Stimulated activated CD4-positive, alpha-beta T cell treated with anti-CD3 and anti-CD28 coated beads, TNF-alpha, amount 100 ng/mL, for 48 hours (primary cell): ENCODE data around the gene SP9.
"Not testable (repeated sequence)": the region's sequence is repeated elsewhere in the genome, so short reads cannot be mapped to it uniquely, and the experiment has no call there.

Source experiments
- DNase-seq, 3 donors: peaks; one replicate each; pipeline ENCODE4 v3.0.0-alpha.2; 2020; ENCODE audit warnings: low read depth in 3 of 3

SP9 gene

DNA sequence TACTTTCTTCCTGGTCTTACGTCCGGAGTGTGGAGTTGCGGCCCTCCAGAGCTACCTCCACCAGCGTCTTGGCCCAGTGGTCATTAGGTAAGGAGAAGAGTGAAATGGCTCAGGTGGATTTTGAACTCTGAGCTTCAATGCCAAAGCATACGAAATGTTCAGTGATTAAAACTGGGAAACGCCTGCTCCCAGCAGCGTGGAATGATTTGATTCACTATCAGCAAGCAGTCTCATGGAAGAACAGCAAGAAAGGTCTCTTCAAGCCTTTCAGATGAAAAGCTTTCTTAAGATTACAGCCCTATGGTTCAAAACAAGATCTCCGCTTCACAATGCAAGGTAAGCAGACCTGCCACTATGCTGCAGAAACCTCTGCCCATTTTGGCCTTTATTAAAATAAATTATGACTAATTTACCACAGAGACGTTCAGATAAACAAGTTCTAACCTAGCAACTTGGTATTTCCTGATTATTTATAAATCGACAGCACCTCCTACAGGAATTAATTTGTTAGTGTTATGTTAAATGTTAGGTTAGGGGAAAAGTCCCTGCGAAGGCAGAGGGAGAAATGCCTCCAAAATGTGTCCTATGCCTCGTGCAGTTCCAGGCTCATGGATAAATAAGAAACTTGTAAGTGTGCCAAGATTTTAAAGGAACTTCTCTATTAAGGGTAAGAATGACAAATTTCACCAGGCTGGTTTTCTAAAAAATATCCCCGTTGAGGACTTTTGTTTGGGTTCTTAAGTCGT lies 10.1 kb downstream of the SP9 start:
- DNase-seq: no peak

DNA sequence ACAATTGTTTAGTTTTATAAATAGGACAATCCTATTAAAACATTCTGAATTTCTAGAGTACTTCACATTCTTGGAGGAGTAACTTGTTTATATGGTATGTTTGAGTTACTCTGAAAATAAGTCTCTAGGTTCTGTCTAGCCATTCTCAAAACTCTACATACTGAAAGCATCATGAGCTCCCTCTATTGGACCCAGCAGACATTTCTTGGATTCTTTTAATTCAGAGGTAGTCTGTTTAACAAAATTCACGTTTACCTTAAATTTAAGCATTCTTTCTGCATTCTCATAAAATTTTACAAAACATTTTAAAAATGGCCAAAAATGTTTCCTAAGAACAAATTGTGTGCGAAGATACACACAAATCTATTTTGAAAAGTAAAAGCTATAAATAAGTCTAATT lies 15.3 kb downstream of the SP9 start:
- no peak for DNase-seq

DNA sequence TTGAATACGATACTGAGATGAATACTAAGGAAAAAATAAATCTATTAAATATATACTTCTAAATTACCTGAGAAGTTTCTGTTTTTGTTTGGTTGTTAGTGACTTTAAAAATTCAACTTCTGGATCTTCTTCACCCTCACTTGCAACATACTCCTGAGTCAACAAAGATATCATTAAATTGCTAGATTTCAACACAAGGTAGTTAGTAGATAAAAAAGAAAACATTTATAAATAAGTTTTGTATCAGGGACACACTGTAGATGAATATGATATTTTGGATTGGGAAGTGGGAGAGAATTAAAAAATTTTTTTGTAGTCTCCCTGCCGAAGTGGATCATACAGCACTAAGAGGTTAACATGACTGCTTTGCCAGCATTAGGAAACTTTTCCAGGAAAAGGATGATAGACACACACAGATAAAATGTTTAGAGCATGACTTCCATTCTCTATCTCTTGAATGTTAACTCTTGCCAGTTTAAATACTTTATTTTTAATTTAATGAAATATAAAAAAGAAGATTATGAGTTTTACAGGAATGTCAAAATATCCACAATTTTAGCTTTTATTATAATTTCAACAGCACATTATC lies 15.9 kb downstream of the SP9 start:
- no peak for DNase-seq

DNA sequence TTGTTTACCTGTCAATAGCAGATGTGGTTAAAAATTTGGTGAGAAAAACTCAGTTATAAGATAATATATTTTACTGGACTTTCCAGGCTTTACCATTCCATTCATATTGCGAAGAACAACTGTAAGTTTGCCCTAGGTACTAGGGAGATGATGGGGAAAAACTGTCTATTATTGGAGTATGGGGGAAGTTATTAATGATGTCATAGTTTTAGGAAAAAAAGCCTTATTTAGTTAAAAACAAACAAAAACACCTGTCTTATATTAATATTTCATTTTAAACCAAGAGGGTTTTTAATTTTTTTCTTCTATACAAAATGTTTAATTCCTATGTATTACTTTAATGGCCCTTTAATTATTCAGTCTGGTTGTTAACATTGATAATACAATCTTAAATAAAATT lies 18.2 kb downstream of the SP9 start:
- DNase-seq: no peak

DNA sequence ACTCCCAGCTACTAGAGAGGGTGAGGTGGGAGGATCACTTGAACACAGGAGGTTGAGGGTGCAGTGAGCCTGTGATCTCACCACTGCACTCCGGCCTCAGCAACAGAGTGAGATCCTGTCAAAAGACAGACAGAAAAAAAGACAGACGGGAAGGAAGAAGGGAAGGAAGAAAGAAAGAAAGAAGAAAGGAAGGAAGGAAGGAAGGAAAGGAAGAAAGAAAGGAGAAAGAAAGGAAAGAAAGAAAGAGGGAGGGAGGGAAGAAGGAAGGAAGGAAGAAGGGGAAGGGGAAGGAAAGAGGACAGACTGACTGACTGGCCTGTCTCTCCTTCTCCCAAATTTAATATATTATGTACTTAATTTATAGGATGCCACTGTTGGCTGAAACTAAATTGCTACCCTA lies 21.6 kb downstream of the SP9 start:
- no peak for DNase-seq

DNA sequence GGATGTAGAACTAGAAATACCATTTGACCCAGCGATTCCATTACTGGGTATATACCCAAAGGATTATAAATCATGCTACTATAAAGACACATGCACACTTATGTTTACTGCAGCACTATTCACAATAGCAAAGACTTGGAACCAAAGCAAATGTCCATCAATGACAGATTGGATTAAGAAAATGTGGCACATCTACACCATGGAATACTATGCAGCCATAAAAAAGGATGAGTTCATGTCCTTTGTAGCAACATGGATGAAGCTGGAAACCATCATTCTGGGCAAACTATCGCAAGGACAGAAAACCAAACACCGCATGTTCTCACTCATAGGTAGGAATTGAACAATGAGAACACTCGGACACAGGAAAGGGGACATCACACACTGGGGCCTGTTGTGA lies 24.9 kb downstream of the SP9 start:
- not testable (repeated sequence) for DNase-seq

DNA sequence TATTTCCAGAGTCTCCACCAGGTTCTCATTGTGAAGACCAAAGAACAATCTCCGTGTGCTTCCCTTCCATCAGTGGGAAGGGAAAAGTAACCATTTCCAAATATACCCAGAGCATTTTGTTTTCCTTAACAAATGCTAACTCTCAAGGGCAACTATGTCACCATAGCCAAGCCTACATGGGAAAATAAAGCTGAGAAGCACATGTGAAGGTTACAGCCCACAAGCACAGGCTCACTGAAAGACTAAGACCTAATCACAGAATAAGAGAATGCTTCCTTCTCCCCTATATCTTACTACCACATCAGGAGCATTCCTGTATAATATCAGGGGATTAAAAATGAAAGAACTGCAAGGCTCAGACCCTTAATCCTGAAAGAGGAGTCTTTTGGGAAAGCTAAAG lies 28.2 kb downstream of the SP9 start:
- DNase-seq: no peak

DNA sequence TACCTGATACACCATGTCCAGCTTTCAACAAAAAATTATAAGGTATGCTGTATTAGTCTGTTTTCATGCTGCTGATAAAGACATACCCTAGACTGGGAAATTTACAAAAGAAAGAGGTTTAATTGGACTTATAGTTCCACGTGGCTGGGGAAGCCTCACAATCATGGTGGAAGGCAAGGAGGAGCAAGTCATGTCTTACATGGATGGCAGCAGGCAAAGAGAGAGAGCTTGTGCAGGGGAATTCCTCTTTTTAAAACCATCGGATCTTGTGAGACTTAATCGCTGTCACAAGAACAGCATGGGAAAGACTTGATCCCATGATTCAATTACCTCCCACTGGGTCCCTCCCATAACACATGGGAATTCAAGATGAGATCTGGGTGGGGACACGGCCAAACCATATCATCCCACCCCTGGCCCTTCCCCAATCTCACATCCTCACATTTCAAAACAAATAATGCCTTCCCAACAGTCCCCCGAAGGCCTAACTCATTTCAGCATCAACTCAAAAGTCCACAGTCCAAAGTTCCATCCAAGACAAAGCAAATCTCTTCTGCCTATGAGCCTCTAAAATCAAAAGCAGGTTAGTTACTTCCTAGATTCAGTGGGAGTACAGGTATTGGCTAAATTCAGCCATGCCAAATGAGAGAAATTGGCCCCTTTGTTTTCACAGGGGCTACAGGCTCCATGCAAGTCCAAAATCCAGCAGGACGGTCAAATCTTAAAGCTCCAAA lies 28.9 kb downstream of the SP9 start:
- DNase-seq: not testable (repeated sequence)

DNA sequence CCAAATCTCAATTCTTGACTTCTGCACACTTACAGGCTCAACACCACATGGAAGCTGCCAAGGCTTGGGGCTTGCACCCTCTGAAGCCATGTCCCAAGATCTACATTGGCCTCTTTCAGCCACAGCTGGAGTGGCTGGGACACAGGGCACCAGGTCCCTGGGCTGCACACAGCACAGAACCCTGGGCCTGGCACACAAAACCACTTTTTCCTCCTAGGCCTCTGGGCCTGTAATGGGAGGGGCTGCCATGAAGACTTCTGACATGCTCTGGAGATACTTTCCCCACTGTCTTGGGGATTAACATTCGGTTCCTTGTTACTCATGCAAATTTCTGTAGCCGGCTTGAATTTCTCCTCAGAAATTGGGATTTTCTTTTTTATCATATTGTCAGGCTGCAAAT lies 29.9 kb downstream of the SP9 start:
- DNase-seq: no peak

DNA sequence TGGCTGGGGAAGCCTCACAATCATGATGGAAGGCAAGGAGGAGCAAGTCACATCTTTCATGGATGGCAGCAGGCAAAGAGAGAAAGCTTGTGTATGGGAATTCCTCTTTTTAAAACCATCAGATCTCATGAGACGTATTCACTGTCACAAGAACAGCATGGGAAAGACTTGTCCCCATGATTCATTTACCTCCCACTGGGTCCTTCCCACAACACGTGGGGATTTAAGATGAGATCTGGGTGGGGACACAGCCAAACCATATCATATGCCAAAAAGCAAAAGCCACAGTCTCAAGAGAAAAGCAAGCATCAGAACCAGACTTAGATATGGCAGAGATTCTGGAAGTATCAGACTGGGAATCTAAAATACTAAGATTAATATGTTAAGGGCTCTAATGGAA lies 30.8 kb downstream of the SP9 start:
- no peak for DNase-seq

DNA sequence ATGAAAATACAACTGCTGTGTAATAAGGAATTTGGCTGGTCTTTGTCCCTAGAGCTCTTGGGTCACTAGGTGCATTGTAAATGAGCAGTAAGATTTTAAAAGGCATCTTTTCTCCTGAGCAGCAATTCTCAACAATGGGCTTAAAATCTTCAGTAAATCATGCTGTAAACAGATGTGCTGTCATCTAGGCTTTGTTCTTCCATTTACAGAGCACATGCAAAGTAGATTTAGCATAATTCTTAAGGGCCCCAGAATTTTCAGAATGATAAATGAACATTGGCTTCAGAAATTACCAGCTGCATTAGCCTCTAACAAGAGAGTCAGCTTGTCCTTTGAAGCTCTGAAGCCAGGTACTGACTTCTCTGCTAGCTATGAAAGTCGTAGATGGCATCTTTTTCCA lies 33.9 kb downstream of the SP9 start:
- DNase-seq: no peak

DNA sequence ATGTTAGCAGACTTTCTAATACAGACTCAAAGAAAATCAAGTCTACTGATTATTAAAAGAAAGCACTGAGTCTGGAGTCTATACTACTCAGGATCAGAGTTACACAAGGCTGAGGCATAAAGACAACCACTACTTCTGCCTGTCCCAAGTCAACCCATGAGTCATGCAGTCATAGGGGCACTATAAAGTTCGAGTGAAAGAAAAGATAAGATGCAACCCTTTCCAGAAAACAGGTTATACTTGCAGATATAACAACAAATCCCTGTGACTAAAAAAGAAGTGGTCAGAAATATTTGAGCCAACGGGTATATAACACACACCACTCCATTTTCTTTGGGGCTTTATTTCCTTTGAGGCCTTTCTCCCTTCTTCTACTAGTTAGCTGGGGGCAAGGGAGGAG lies 42.2 kb downstream of the SP9 start:
- DNase-seq: no peak

DNA sequence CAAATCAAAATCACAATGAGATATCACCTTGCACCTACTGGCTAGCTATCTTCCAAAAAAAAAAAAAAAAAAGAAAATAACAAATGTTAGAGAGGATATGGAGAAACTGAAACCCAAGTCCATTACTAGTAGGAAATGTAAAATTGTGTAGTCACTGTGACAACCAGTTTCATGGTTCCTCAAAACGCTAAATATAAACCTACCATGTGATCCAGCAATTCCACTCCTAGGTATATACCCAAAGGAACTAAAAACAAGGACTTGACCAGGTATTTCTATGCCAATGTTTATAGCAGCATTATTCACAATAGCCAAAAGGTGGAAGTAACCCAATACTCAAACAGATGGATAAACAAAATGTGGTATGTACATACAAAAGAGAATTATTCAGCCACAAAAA lies 49.0 kb downstream of the SP9 start:
- DNase-seq: no peak

DNA sequence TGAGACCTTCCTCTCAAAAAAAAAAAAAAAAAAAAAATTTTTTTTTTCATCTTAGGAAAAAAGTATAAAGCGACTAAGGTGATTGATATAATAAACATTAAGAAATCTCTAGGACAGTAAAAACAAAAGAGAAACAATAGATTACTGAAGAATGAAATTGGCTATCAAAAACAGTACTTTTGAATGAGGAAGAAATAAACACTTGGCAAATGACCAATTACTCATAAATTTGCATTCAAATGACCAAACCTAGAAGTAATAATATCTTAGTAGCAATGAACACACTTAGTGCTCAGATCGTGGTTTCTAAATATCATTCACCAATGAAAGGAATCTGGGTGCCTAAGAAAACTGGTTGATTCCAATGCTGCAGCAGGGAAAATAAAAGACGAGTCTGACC lies 50.4 kb downstream of the SP9 start:
- DNase-seq: no peak
